ENCODE measurements around the gene SMAD3. TPM values are rescaled to one million over a fixed set of nuclear protein-coding genes. Genes with fewer than 3 reads are reported as not detected.
A peak's percentile ranks its signal among the peaks of the same experiment; 100 is the strongest.

Gene SMAD3
- total RNA-seq, 1 donor from 2014 or later = 18.8 TPM

DNA sequence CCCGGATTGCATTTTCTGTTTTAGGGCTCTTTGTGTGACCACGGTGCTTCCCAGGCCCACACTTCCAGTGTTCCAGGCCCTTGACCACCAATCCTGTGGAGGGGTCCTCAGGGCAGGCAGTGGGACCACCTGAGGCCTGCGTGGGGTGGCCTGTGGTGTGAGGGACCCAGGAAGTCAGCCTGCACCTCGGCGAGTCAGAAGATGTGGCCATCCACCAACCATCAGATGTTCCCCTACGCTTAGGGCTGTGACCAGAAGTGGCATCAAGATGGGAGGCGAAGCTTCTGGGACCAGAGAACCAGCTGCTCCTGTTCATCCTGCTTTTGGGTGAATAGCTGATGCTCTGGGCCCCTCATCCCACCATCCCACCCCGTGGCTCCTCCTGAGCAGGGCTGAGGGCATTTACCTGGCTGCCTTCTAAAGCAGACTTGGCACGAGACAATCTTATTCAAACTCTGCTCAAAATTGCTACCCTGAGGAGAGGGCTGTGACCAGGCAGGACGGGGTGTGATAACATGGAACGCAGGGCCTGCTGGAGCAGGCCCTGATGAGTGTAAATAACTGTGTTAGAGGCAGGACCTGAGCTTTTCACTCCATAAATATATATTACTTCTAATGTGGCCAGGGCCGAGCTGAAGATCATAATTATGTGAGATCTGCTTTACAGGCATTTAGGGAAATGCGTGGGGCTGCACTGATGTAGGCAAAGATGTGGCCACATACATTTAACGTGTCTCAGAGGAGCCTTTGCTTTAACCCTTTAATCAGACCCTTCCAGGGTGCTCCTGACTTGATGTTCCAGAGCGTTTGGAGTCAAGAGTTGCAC, 28.8 kb downstream of the SMAD3 start:
- H3K4me3 ChIP-seq = no peak overlapping the region
- no peaks in the 10 kb centered on the region for H3K9me3 ChIP-seq (replicated peaks)
- H3K4me1 ChIP-seq = peaks cover 68% of the 10 kb centered on the region
- peaks cover 3% of the 10 kb centered on the region for H3K36me3 ChIP-seq
- TF ChIP-seq, protein P1, sequence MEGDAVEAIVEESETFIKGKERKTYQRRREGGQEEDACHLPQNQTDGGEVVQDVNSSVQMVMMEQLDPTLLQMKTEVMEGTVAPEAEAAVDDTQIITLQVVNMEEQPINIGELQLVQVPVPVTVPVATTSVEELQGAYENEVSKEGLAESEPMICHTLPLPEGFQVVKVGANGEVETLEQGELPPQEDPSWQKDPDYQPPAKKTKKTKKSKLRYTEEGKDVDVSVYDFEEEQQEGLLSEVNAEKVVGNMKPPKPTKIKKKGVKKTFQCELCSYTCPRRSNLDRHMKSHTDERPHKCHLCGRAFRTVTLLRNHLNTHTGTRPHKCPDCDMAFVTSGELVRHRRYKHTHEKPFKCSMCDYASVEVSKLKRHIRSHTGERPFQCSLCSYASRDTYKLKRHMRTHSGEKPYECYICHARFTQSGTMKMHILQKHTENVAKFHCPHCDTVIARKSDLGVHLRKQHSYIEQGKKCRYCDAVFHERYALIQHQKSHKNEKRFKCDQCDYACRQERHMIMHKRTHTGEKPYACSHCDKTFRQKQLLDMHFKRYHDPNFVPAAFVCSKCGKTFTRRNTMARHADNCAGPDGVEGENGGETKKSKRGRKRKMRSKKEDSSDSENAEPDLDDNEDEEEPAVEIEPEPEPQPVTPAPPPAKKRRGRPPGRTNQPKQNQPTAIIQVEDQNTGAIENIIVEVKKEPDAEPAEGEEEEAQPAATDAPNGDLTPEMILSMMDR (IDR thresholded peaks at IDR 0.05; ENCODE audit: borderline replicate concordance) = no peak
- no peaks in the 10 kb centered on the region for H3K27me3 ChIP-seq (ENCODE audit: low read depth)
- peak overlapping the region; percentile 10 for H3K27ac ChIP-seq (replicated peaks)
- DNase-seq = no peak
- intact Hi-C loops (cut with micrococcal nuclease) = no loop called here

DNA sequence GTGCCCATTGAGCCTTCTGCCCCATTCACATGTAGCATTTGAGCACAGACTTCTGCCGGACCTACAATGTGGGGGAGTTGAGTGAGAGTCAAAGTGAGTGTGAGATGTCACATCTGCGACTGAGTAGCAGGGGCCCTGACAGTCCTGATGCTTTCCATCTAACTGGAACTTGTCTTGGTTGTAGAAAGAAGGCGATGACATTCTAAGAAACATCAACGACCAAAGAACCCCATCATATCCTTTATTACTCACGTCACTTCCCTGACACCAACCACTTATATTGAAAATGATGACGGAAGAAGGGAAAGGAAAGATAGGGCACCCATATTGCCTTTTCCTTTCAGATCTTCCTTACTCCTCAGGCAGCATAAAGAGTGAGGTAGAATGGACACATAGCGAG, 30.5 kb downstream of the SMAD3 start:
- H3K4me3 ChIP-seq = no peak overlapping the region

DNA sequence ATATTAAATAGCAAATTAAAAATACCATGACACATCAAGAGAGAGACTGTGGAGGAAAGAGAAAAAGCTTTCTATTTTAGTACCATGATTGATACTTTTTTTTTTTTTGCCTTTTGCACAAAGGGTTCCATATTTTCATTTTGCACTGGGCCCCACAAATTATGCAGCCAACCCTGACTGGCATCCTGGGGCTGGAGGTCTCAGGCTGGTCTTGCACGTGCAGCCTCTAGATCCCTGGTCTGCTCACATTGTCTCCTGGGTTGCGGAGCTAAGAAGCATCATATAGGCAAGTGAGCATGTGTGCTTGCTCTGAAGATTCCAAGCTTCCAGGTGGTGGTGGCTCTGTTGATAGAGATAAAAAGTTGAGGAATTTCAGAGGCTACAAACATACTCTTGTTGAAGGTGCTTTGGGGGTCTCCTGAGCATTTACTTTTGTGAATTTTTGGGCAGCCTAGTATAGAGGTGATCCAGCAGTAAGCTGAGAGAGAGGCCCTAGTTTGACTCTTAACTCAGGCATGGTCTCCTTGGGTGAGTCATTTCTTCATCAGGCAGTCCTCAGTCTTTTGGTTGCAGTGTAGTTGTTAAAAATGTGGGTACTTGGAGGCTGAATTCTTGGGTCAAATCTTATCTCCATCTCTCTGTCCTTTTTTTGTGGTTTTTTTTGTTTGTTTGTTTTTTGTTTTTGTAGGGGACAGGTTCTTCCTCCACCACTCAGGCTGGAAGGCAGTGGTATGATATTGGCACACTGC, 31.3 kb downstream of the SMAD3 start:
- DNase-seq = no peak
- no peak overlapping the region for H3K4me3 ChIP-seq
- TF ChIP-seq, protein P1 (IDR thresholded peaks at IDR 0.05; ENCODE audit: borderline replicate concordance) = no peak
- no peak overlapping the region for H3K27ac ChIP-seq (replicated peaks)
- H3K27me3 ChIP-seq (ENCODE audit: low read depth) = no peaks in the 10 kb centered on the region
- H3K36me3 ChIP-seq = peaks cover 3% of the 10 kb centered on the region
- H3K9me3 ChIP-seq (replicated peaks) = no peaks in the 10 kb centered on the region
- intact Hi-C loops (cut with micrococcal nuclease) = no loop called here
- H3K4me1 ChIP-seq = peaks cover 68% of the 10 kb centered on the region

More for the DNA sequence above, 30.5 kb downstream of the SMAD3 start:
- H3K9me3 ChIP-seq (replicated peaks) = no peaks in the 10 kb centered on the region
- intact Hi-C loops (cut with micrococcal nuclease) = no loop called here
- peaks cover 68% of the 10 kb centered on the region for H3K4me1 ChIP-seq
- no peaks in the 10 kb centered on the region for H3K27me3 ChIP-seq (ENCODE audit: low read depth)
- no peak overlapping the region for H3K27ac ChIP-seq (replicated peaks)
- peaks cover 3% of the 10 kb centered on the region for H3K36me3 ChIP-seq
- no peak for DNase-seq
- TF ChIP-seq, protein P1 (IDR thresholded peaks at IDR 0.05; ENCODE audit: borderline replicate concordance) = no peak

DNA sequence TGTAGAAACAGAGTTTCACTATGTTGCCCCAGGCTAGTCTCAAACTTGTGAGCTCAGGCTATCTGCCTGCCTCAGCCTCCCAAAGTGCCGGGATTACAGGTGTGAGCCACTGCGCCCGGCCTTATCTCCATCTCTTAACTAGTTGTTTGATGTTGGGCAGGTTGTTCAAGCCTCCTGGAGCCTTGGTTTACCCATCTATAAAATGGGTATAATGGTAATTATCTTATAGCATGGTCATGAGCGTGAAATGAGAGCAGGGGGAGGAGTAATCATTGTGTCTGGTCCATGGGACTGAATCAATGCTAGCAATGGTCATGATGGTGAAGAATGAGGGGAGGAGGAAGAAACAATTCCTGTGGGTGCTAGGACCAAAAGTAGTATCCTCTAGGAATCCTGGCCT, 32.0 kb downstream of the SMAD3 start:
- peaks cover 67% of the 10 kb centered on the region for H3K4me1 ChIP-seq
- TF ChIP-seq, protein P1 (IDR thresholded peaks at IDR 0.05; ENCODE audit: borderline replicate concordance) = no peak
- no peak overlapping the region for H3K4me3 ChIP-seq
- intact Hi-C loops (cut with micrococcal nuclease) = no loop called here
- no peaks in the 10 kb centered on the region for H3K27me3 ChIP-seq (ENCODE audit: low read depth)
- H3K36me3 ChIP-seq = peaks cover 3% of the 10 kb centered on the region
- H3K27ac ChIP-seq (replicated peaks) = peak overlapping the region; percentile 70
- DNase-seq = no peak
- no peaks in the 10 kb centered on the region for H3K9me3 ChIP-seq (replicated peaks)

DNA sequence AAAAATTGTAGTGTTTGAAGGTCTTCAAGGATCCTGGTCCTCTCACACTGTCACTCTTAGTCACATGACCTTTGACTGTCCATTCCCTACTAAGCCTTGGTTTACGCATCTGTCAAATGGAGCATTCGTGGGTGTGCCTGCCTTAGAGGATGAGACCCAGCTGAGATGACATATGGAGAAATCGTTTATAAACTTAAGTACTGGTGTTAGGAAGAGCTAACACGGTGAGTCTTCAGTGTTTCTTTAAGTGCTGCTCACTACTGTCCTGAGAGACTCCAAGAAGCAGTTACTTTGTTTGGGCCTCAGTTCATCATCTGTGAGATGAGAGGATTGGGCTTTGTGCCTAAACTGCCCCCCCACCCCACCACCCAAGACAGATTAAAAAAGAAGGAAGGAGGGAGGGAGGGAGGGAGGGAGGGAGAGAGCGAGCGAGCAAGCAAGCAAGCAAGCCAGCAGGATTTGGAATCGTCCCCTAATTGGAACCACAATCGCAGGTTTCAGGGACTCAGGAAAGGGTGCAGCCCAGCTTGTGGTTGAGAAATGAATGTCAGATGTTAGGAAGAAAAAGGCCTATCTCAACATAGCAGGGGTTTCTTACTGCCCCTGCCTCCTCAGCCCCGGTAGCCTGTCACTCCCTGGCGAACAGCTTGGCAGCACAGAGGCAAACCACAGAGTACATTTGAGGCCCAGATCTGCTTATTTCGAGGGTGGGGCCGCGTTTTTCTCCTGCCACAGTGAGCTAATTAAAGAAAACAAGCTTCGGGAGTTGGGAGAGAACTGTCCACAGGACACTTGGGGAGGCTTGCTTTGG, 32.7 kb downstream of the SMAD3 start:
- Histone ChIP-seq H3K27ac (replicated peaks) (peak overlapping the region; percentile 70), H3K27me3 (ENCODE audit: low read depth) (no peaks in the 10 kb centered on the region), H3K9me3 (replicated peaks) (no peaks in the 10 kb centered on the region), H3K4me1 (peaks cover 67% of the 10 kb centered on the region), H3K4me3 (peak overlapping the region; percentile 18), H3K36me3 (peaks cover 3% of the 10 kb centered on the region)
- intact Hi-C loops (cut with micrococcal nuclease) = no loop called here
- DNase-seq = peak; percentile 41
- TF ChIP-seq, protein P1 (IDR thresholded peaks at IDR 0.05; ENCODE audit: borderline replicate concordance) = no peak

Measured in left ventricle myocardium inferior (tissue), 1 donor.